DOHH2 (cell line): ENCODE data around the gene PPAT.

Experiments
- CTCF ChIP-seq: fragments of 200-600 bp; sonication (generic); IDR thresholded peaks from one replicate; pipeline ENCODE4 v1.5.1; 2014; ENCODE audit warnings: antibody characterized with exemption, mild to moderate bottlenecking, low read depth, low read length; ENCODE audit not compliant: poor library complexity, severe bottlenecking
- EZH2phosphoT487 ChIP-seq: fragments of 200-600 bp; sonication (generic); IDR thresholded peaks from 2 replicates; pipeline ENCODE4 v1.6.1; 2017; ENCODE audit warnings: borderline replicate concordance, mild to moderate bottlenecking, antibody characterized with exemption, low read length, moderate library complexity, mixed read lengths

- TF ChIP-seq CTCF (no peak), EZH2phosphoT487 (no peak)
Measured at GRCh38 chr4:56430203-56430602, 5.2 kb downstream of the PPAT start.
